DOHH2 (cell line): Measurements from ENCODE around the gene OR4D2.

Experiments used
- H3F3A ChIP-seq: fragments of 200-600 bp; sonication (generic), shearing (Covaris generic); 2 replicates; pipeline ENCODE4 v1.6.0; 2016; ENCODE audit warnings: antibody characterized with exemption, mild to moderate bottlenecking; ENCODE audit not compliant: control insufficient read depth, insufficient read depth
- H3K27ac ChIP-seq: fragments of 200-600 bp; sonication (generic); 2 replicates; pipeline ENCODE4 v1.5.1; 2014; ENCODE audit warnings: low read depth, mild to moderate bottlenecking, low read length, moderate library complexity
- H3K27me3 ChIP-seq: fragments of 200-600 bp; sonication (generic); 2 replicates; pipeline ENCODE4 v1.6.1; 2014; ENCODE audit warnings: mild to moderate bottlenecking, low read length, mixed read lengths; ENCODE audit not compliant: control insufficient read depth
- H3K36me3 ChIP-seq: fragments of 200-600 bp; sonication (generic); 2 replicates; pipeline ENCODE4 v1.6.1; 2014; ENCODE audit warnings: mild to moderate bottlenecking, low read length, moderate library complexity, mixed read lengths; ENCODE audit not compliant: control insufficient read depth
- H3K4me1 ChIP-seq: fragments of 200-600 bp; sonication (generic); 2 replicates; pipeline ENCODE4 v1.6.1; 2014; ENCODE audit warnings: mild to moderate bottlenecking, low read length, mixed read lengths; ENCODE audit not compliant: control insufficient read depth
- H3K4me2 ChIP-seq: fragments of 200-600 bp; sonication (generic); 2 replicates; pipeline ENCODE4 v1.6.0; 2014; ENCODE audit warnings: mild to moderate bottlenecking, low read length, moderate library complexity
- H3K4me3 ChIP-seq: fragments of 200-600 bp; sonication (generic); 2 replicates; pipeline ENCODE4 v1.5.1; 2014; ENCODE audit warnings: mild to moderate bottlenecking, low read length, mixed read lengths
- H3K79me2 ChIP-seq: fragments of 200-600 bp; sonication (generic); 2 replicates; pipeline ENCODE4 v1.6.1; 2014; ENCODE audit warnings: mild to moderate bottlenecking, low read length, mixed read lengths; ENCODE audit not compliant: control insufficient read depth
- H3K9me2 ChIP-seq: fragments of 200-600 bp; sonication (generic); replicated peaks from 2 replicates; pipeline ENCODE4 v1.6.1; 2014; ENCODE audit warnings: mild to moderate bottlenecking, low read length, mixed read lengths; ENCODE audit not compliant: control insufficient read depth
- H3K9me3 ChIP-seq: fragments of 200-600 bp; sonication (generic); 2 replicates; pipeline ENCODE4 v1.6.1; 2014; ENCODE audit warnings: antibody characterized with exemption, low read length, mixed read lengths; ENCODE audit not compliant: control insufficient read depth, insufficient read depth
- H4K20me1 ChIP-seq: fragments of 200-600 bp; sonication (generic); 2 replicates; pipeline ENCODE4 v1.6.0; 2014; ENCODE audit warnings: low read depth, mild to moderate bottlenecking, antibody characterized with exemption, low read length, moderate library complexity; ENCODE audit not compliant: control insufficient read depth, insufficient read depth
- CTCF ChIP-seq: fragments of 200-600 bp; sonication (generic); IDR thresholded peaks from one replicate; pipeline ENCODE4 v1.5.1; 2014; ENCODE audit warnings: antibody characterized with exemption, mild to moderate bottlenecking, low read depth, low read length; ENCODE audit not compliant: poor library complexity, severe bottlenecking
- EZH2phosphoT487 ChIP-seq: fragments of 200-600 bp; sonication (generic); IDR thresholded peaks from 2 replicates; pipeline ENCODE4 v1.6.1; 2017; ENCODE audit warnings: borderline replicate concordance, mild to moderate bottlenecking, antibody characterized with exemption, low read length, moderate library complexity, mixed read lengths

OR4D2 gene

GRCh38 chr17:58172369-58173071 lies 5.7 kb downstream of the OR4D2 start:
- Histone ChIP-seq H3K27me3 (peaks cover 10% of the 10 kb centered on the region), H3K79me2 (no peaks in the 10 kb centered on the region), H3K4me1 (no peaks in the 10 kb centered on the region), H3K4me2 (no peak overlapping the region), H3F3A (no peaks in the 10 kb centered on the region), H3K9me3 (no peaks in the 10 kb centered on the region), H3K4me3 (no peak overlapping the region), H3K9me2 (no peaks in the 10 kb centered on the region), H3K36me3 (no peaks in the 10 kb centered on the region), H4K20me1 (no peaks in the 10 kb centered on the region), H3K27ac (no peak overlapping the region)
- TF ChIP-seq CTCF (peak; percentile 73), EZH2phosphoT487 (no peak)

GRCh38 chr17:58174871-58175270 lies 8.1 kb downstream of the OR4D2 start:
- TF ChIP-seq CTCF: no peak
- no peak for TF ChIP-seq EZH2phosphoT487
- no peaks in the 10 kb centered on the region for H3F3A ChIP-seq
- H3K4me3 ChIP-seq: no peak overlapping the region
- no peaks in the 10 kb centered on the region for H3K9me2 ChIP-seq
- no peak overlapping the region for H3K27ac ChIP-seq
- H3K9me3 ChIP-seq: no peaks in the 10 kb centered on the region
- H3K36me3 ChIP-seq: no peaks in the 10 kb centered on the region
- peaks cover 10% of the 10 kb centered on the region for H3K27me3 ChIP-seq
- H4K20me1 ChIP-seq: no peaks in the 10 kb centered on the region
- H3K4me2 ChIP-seq: no peak overlapping the region
- no peaks in the 10 kb centered on the region for H3K4me1 ChIP-seq
- H3K79me2 ChIP-seq: no peaks in the 10 kb centered on the region

GRCh38 chr17:58176200-58176599 lies 9.4 kb downstream of the OR4D2 start:
- H3K27ac ChIP-seq: no peak overlapping the region
- no peaks in the 10 kb centered on the region for H3F3A ChIP-seq
- H3K4me1 ChIP-seq: no peaks in the 10 kb centered on the region
- H3K27me3 ChIP-seq: peaks cover 7% of the 10 kb centered on the region; the same call in 1 of the 2 replicates
- no peaks in the 10 kb centered on the region for H3K9me2 ChIP-seq
- no peaks in the 10 kb centered on the region for H3K79me2 ChIP-seq
- H3K9me3 ChIP-seq: no peaks in the 10 kb centered on the region
- H3K36me3 ChIP-seq: no peaks in the 10 kb centered on the region
- no peak for TF ChIP-seq EZH2phosphoT487
- no peak overlapping the region for H3K4me3 ChIP-seq
- H3K4me2 ChIP-seq: no peak overlapping the region
- no peaks in the 10 kb centered on the region for H4K20me1 ChIP-seq

- no peaks in the 10 kb centered on the region for H3K9me2 ChIP-seq
- H3K27ac ChIP-seq: no peak overlapping the region
- H3K9me3 ChIP-seq: no peaks in the 10 kb centered on the region
- H3K4me1 ChIP-seq: peaks cover 7% of the 10 kb centered on the region; the same call in 1 of the 2 replicates
- no peaks in the 10 kb centered on the region for H4K20me1 ChIP-seq
- H3K4me2 ChIP-seq: no peak overlapping the region
- H3K4me3 ChIP-seq: no peak overlapping the region
- no peak for TF ChIP-seq EZH2phosphoT487
- no peak for TF ChIP-seq CTCF
- no peaks in the 10 kb centered on the region for H3F3A ChIP-seq
- no peaks in the 10 kb centered on the region for H3K79me2 ChIP-seq
- no peaks in the 10 kb centered on the region for H3K36me3 ChIP-seq
- H3K27me3 ChIP-seq: 0 out of 2 replicates have a peak, but pooled peaks cover 3% of the 10 kb centered on the region
Measured at GRCh38 chr17:58181796-58182195, 15.0 kb downstream of the OR4D2 start.
